ENCODE measurements around the gene ZNF35.
"Not testable (repeated sequence)": the region's sequence is repeated elsewhere in the genome, so short reads cannot be mapped to it uniquely, and the experiment has no call there.

The ZNF35 gene

DNA sequence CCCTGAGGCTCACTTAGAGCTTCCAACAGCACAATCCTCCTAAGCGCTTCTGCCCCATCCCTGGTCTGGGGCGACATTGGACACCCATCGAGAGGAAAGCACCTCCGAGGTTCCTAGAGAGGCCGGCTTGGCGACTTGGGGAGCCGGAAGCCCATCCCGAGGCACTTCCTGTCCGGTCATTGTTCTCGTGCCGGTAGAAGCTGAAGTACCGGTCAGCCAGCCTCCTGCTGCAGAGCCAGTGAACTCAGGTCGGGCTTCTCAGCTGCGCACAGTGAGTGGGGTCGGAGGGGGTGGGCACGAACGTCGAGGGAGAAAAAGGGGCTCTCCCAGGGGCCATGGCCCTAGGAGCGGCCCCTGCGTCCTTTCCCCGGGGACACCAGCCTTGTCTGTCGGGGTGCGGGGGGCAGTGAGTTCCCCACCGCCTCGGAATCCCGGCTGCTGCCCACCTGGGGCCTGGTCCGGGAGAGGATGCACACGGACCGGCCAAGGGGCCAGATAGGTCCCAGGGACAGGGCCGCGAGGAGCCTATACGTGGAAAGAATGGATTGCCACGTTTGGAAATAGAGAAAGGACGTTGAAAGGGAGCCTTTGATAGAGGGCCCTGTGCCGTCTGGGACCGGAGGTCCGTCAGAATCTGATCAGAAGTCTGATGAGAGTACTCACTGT, at the start of gene ZNF35:
Gene ZNF35, plus strand, starts transcription at position 169 of the 666 bp plus-strand sequence. CDS start 2,336 bp downstream, outside the sequence.
- DNase-seq (ENCODE audit: low read depth) = peak; percentile 67

DNA sequence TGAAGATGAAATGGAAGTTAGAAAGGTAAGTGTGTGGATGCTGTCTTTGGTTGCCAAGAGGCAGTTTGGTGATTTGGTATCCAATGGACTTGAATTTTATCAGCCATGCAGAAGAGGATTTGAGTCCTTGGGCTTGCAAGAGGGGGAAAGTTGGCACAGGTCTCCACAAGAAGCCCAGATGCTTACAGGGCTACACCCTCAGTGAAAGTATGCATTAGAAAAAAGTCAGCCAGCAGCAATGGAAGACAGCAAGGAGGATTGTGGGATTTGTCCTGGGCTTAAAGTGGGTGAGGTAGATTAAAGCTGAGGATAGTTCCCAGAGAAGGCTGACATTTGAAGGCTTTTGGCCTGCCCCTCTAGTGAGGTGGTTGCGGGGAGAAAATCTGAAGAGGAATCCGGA, 46.8 kb upstream of the ZNF35 start:
- no peak for DNase-seq (ENCODE audit: low read depth)

DNA sequence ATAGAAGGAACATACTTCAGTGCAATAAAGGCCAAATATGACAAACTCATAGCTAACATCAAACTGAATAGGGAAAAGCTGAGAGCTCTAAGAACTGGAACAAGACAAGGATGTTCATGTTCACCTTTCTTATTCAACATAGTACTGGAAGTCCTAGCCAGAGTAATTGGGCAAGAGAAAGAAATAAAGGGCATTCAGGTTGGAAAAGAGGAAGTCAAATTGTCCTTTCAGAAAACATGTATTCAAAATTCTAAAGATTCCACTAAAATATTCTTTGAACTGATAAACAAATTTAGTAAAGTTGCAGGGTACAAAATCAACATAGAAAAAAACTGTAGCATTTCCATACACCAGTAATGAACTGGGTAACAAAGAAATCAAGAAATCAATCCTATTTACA, 35.9 kb upstream of the ZNF35 start:
- no peak for DNase-seq (ENCODE audit: low read depth)

DNA sequence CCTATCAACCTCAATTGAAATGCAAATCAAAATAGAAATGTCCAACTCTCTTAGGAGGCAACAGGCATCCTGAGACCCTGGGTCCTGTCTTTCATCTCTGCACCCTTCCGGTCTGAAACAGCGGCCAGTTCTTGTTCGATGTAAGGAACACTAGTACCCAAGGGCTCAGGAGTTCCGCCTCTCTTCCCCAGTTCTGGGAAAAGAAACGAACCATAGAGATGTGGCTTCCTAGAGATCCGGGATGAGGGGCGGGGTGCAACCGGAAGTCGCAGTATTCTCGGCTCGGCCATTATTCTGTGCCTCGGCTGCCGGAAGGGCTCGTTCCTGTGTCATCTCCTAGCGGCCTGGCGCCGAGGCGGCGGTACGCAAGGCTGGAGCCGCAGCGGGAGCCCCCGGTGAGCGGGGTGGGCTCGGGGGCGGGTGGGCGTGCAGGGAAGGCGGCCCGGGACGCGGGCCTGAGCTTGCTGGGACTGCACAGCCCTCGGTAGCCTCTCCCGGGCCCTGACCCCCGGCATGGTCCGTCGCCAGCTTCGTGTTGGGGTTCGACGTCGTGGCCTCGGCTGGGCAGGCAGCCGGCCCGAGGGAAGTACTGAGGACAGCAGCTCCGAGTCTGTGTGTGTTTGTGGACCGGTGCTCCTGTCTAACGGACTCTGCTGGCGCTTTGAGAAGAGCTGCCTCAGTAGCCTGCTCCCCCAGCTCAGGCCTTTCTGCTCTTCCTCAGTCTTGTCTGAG, 23.6 kb upstream of the ZNF35 start, which contains the start of gene ZNF197:
Gene ZNF197, plus strand, starts transcription at position 288 of the 732 bp plus-strand sequence. CDS start 4,119 bp downstream, outside the sequence.
- peak; percentile 78 for DNase-seq (ENCODE audit: low read depth)

DNA sequence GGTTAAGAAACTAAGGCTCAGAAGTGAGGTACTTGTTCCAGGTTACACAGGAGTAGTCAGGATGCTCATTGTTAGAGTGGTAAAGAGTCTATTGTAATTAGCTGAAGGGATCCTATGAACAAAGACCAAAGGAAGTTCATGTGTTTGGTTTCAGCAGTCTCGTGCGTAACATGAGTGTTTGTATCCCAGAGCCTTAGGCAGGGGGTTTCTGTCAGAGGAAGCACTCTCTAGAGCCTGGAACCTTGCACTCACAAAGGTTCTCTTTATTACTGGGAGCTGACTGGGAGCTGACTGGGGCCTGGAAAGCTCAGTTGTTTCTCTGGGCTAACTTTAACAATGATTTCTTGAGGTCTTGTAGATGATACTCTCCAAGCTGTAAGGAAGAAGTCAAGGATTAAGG, 19.8 kb upstream of the ZNF35 start:
- DNase-seq (ENCODE audit: low read depth) = no peak

DNA sequence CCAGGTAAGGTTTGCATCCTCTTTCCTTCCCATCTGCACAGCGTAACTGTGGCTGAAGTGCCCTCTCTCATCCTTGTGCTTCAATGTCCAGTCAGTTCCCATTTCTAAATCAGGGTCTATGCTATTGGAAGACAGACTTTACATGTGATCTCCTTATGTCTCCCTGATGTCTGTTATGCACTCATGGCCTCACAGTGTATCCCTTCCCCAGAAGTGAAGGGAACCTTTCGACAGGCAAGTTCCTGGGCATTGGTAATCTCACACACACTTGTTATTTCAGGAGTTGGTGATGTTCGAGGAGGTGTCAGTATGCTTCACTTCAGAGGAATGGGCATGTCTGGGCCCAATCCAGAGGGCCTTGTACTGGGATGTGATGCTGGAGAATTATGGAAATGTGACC, 16.3 kb upstream of the ZNF35 start:
- DNase-seq (ENCODE audit: low read depth) = no peak

DNA sequence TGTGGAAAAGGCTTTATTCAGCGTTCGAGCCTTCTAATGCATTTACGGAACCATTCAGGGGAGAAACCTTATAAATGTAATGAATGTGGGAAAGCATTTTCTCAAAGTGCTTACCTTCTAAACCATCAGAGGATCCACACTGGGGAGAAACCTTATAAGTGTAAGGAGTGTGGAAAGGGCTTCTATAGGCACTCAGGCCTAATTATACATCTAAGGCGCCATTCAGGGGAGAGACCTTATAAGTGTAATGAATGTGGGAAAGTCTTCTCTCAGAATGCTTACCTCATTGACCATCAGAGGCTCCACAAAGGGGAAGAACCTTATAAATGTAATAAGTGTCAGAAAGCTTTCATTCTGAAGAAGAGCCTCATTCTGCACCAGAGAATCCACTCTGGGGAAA, 6.2 kb upstream of the ZNF35 start:
- no peak for DNase-seq (ENCODE audit: low read depth)

DNA sequence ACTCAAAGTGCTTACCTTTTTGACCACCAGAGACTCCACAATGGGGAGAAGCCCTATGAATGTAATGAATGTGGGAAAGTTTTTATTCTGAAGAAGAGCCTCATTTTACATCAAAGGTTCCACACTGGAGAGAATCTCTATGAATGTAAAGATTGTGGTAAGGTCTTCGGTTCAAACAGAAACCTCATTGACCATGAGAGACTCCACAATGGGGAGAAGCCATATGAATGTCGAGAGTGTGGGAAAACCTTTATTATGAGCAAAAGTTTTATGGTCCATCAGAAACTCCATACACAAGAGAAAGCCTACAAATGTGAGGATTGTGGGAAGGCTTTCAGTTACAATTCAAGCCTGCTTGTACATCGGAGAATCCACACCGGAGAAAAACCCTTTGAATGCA, 5.5 kb upstream of the ZNF35 start:
- DNase-seq (ENCODE audit: low read depth) = no peak

DNA sequence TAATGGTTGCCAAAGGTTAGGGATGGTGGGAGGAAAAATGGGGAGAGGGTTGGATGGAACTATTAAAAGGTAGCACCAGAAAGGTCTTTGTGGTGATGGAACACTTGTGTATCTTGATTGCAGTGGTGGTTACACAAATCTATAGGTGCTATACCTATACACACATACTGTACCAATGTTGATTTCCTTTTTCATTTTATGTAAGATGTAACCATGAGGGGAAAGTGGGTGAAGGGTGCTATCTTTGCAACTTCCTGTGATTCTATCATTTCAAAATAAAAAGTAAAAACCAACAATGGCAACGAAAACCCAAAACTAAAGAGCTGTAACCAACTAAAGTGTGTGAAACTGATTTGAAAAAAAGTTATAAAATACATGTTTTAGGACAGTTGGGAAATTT, 761 bp upstream of the ZNF35 start:
- no peak for DNase-seq (ENCODE audit: low read depth)

DNA sequence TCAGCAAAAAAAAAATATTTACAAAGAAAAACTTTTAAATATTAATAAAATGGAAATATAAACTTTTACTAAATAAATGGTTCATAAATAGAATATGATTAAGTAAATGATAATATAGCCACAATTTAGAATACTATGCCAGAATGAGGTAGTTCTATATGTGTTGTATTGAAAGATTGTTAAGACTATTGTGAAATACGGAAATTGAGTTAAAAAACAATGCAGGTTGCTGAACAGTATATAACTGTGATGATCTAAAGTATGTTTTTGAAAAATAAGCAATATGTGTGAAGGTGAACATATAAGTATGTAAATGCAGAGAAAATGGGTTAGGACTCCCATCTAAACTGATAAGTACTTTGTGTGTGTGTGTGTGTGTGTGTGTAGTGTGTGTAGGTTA, 1.2 kb downstream of the ZNF35 start:
- no peak for DNase-seq (ENCODE audit: low read depth)

DNA sequence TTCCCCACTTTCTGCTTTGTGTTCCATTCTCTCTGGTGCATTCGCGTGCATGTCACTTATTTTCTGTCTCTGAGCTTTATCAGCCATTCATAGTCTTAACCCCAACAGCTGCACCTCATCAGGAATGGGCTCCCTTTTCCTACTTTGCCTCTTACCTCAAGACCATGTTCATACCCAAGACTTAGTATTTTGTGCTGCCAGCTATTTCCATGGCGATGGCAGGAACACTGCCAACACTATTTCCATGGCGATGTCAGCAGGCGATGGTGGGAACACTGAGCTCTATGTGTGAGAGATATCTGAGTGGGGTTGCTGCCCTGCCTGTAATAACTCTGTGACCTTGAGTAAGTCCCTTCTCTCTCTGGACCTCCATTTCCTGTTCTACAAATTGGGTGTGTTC, 5.5 kb downstream of the ZNF35 start:
- no peak for DNase-seq (ENCODE audit: low read depth)

DNA sequence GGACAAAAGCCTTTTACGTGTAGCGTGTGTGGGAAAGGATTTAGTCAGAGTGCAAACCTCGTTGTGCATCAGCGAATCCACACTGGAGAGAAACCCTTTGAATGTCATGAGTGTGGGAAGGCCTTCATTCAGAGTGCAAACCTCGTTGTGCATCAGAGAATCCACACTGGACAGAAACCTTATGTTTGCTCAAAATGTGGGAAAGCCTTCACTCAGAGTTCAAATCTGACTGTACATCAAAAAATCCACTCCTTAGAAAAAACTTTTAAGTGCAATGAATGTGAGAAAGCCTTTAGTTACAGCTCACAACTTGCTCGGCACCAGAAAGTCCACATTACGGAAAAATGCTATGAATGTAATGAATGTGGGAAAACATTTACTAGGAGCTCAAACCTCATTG, 10.5 kb downstream of the ZNF35 start:
- no peak for DNase-seq (ENCODE audit: low read depth)

DNA sequence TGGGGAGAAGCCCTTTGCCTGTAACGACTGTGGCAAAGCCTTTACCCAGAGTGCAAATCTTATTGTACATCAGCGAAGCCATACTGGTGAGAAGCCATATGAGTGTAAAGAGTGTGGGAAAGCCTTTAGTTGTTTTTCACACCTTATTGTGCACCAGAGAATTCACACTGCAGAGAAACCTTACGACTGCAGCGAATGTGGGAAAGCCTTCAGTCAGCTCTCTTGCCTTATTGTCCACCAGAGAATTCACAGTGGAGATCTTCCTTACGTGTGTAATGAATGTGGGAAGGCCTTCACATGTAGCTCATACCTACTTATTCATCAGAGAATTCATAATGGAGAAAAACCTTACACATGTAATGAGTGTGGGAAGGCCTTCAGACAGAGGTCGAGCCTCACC, 10.9 kb downstream of the ZNF35 start:
- no peak for DNase-seq (ENCODE audit: low read depth)

DNA sequence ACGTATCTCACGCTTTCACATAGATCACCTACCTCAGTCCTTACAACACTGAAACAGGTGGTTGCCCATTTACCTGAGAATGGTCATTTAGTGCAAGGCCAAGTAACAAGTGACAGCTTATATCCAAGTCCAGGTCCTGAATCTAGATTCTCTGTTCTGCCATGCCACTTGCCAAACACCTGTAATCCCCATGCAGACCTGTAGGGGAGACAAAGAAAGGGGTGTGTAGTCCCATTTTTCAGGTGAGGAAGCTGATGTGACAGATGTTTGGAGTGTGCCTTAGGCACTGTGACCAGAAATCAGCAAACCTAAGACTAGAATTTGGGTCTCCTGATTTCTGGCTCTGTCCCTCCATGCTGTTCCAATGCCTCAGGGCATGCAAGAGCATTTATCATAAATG, 12.7 kb downstream of the ZNF35 start:
- DNase-seq (ENCODE audit: low read depth) = no peak

DNA sequence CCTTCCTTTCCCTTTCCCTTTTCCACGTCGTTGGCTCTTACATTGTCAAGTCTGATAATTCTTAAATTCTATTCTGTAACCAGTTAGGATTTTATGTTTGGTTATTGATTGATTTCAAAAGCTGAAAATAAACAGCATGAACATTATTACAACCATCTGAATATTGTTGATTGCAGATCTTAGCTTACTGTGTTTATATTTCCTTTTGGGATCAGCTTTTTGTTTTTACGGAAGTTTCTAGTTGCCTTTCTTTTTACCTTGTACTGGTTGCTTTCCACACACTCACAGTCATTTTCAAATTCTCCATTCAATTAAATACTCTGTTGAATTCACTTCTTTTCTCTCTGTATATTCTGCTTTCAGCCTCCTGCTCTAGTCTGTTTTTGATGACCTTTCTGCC, 16.6 kb downstream of the ZNF35 start:
- DNase-seq (ENCODE audit: low read depth) = no peak

DNA sequence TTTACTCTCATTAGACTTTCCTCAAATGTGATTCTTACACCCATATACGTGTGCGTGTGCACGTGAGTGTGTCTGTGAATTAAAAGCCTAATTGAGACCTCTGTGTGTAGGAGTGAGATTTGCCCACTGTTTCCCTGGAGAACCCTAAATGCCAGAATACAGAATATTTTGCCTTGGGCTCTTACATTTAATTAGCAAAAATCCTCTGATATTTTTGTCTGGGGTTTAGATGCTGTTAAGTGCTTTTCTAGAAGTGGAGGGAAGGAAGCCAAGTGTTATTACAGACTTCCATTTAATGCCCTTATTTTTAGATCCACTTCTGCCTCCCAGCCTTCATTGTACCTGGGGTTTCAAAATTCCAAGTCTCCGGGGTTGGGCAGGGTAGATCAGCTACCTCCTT, 17.8 kb downstream of the ZNF35 start:
- DNase-seq (ENCODE audit: low read depth) = no peak

DNA sequence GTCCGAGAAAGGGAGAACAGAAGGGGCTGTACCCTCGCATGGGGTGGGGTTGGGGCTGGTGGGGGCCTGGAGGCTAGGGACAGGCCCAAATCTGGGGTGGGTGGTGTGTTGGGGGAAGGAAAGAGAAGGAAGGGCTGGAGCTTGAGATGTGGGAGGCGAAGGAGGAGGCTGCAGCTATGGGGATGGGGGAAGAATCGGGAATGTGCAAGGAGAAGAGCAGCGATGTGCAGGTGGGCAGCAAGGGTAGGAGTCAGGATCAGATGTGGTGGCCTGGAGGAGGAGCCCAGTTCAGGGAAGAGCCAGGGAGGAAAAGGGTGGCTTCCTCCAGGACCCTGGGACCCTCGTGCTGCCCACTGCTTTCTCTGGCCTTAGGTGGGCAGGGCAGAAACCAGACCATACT, 21.2 kb downstream of the ZNF35 start:
- no peak for DNase-seq (ENCODE audit: low read depth)

DNA sequence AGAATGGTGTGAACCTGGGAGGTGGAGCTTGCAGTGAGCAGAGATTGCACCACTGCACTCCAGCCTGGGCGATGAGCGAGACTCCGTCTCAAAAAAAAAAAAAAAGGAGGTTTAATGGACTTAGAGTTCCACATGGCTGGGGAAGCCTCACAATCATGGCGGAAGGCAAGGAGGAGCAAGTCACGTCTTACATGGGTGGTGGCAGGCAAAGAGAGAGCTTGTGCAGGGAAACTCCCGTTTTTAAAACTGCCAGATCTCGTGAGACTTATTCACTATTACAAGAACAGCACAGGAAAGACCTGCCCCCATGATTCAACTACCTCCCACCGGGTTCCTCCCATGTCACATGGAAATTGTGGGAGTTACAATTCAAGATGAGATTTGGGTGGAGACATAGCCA, 24.9 kb downstream of the ZNF35 start:
- DNase-seq (ENCODE audit: low read depth) = not testable (repeated sequence)

DNA sequence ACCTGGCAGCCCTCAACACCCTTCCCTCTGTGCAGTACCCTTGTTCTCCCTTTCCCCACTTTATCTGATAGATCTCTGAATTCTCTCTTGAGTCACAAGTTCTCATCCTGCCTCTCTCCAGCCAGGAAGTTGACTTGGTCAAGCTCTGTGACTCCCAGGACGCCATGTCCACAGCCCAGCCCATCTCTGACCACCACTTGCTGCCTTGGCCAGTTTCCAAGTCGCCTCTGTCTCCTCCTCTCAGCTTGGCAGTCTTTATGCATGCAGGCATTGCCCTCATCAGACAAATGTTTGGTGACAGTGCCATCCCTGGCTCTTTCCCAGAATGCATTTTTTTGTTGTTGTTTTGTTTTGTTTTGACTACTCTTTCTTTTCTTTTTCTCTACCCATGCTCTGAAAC, 25.7 kb downstream of the ZNF35 start:
- DNase-seq (ENCODE audit: low read depth) = no peak

DNA sequence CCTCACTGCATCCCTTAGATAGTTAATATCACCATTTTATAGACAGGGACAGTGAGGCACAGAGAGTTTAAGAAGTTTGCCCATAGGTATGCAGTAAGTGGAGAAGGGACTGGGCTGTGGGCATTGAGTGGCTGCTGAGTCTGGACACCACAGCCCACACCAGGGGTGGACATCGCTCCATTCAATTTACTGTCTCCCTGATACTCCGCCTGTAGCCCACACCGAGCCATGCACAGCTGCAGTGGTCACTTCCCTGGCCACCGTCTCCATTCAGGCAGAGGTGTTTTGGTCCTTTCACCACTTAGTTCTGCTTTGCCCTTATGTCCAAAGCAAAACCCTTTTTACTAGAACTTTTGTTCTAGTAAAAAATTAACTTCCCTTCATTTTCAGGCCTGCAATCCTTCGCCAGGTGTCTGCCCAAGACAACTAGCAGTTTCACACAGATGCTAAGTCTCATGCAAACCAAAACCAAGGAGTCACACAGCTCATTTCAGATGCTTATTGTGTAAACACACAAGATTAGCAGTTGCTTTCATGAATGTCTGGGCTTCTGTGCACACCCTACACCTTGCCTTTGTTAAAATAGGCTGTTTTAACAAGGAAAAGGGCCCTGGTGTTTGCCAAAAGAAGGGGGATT, 30.1 kb downstream of the ZNF35 start:
- DNase-seq (ENCODE audit: low read depth) = no peak

DNA sequence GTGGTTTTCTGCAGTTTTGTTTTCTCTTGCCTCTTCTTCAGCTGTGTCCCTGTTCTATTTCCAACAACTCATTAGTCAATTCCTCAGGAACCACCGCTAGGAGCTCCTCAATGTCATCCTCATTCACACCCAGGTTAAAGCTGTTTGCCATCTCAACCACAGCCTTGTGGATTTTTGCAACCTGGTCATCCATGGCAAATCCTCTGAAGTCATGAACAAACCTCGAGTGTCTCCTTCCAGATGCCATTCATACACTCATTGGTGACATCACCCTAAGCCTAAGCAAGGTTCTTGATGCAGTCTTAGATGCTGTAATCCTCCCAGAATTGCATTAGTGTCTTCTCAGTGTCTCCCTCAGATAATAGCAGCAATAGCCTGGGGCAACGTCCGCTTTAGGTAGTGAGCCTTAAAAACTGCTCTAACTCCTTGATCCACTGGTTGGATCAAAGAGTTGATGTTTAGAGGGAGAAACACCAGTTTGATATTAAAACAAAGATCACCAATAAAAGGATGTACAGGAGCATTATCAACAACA, 32.5 kb downstream of the ZNF35 start:
- no peak for DNase-seq (ENCODE audit: low read depth)

DNA sequence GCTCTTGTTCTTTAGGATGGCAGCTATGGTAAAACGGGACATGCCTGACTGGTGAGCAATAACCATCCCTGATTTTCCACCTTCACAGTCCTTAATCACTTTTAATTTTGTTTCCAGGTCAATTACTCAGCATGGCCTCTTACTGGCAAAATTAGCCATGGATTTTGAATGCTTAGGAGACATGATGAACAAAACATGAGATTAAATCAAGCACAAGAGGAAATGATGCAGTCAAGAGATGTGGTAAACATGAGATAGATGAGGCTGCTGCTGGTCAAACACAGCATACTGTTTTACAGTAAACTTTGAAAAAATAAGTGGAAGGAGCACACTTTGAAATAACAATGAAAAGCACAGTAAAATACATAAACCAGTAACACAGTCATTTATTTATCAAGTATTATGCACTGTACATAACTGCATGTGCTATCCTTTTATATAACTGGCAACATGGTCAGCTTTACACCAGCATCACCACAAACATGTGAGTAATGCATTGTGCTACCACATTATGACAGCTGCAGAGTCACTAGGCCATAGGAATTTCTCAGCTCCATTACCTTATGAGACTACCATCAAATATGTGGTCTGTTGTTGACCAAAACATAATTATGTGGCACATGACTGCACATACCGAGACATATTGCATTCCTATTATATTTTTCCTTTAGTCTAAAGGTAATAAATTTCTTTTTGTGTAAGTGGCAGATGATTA, 33.8 kb downstream of the ZNF35 start:
- DNase-seq (ENCODE audit: low read depth) = peak; percentile 78

All from HS-5 (cell line).